Nephron (organoid): ENCODE data around the gene COL1A2.
A peak's percentile ranks its signal among the peaks of the same experiment; 100 is the strongest.

Experiments
- H3K27ac Mint-ChIP-seq, 3 experiments: 2 replicates each; pipeline ENCODE4 v1.8.0; 2020; ENCODE audit warnings: mixed read lengths in 3 of 3, mild to moderate bottlenecking in 2 of 3, moderate library complexity in 1 of 3
- H3K27me3 Mint-ChIP-seq: 2 replicates; pipeline ENCODE4 v1.8.0; 2021; ENCODE audit warnings: low read depth, mild to moderate bottlenecking, moderate library complexity, mixed read lengths
- H3K36me3 Mint-ChIP-seq: 2 replicates; pipeline ENCODE4 v1.8.0; 2020; ENCODE audit warnings: low read depth, mixed read lengths
- H3K4me1 Mint-ChIP-seq: 2 replicates; pipeline ENCODE4 v1.8.0; 2020; ENCODE audit warnings: mixed read lengths
- H3K4me3 Mint-ChIP-seq, 3 experiments: 2 replicates each; pipeline ENCODE4 v1.8.0; 2020; ENCODE audit warnings: mild to moderate bottlenecking in 3 of 3, mixed read lengths in 3 of 3, moderate library complexity in 2 of 3
- H3K9me3 Mint-ChIP-seq: 2 replicates; pipeline ENCODE4 v1.8.0; 2020; ENCODE audit warnings: mixed read lengths
- CTCF ChIP-seq, 3 experiments: fragments of 200-600 bp; sonication (generic); IDR thresholded peaks; one replicate each; pipeline ENCODE4 v1.5.0; 2021; ENCODE audit warnings: antibody characterized with exemption in 3 of 3; ENCODE audit not compliant: unreplicated experiment in 3 of 3

Gene COL1A2

GRCh38 chr7:94403546-94403945, 8.9 kb downstream of the COL1A2 start:
- Mint-ChIP-seq H3K4me3 (peak overlapping the region in 1 of 3 experiments; percentile 52), H3K27ac (peak overlapping the region in 2 of 3 experiments; percentile 56 to 88), H3K36me3 (peaks cover 88% of the 10 kb centered on the region), H3K27me3 (no peaks in the 10 kb centered on the region), H3K4me1 (peaks cover 79% of the 10 kb centered on the region), H3K9me3 (no peaks in the 10 kb centered on the region)
- TF ChIP-seq CTCF (IDR thresholded peaks at IDR 0.05; ENCODE audit: unreplicated experiment in 3 of 3), result no peak

GRCh38 chr7:94405506-94405905, 10.8 kb downstream of the COL1A2 start:
- Mint-ChIP-seq H3K9me3 (no peaks in the 10 kb centered on the region), H3K4me3 (no peak overlapping the region), H3K27ac (peak overlapping the region in 2 of 3 experiments; percentile 71 to 88), H3K36me3 (peaks cover 90% of the 10 kb centered on the region), H3K27me3 (no peaks in the 10 kb centered on the region), H3K4me1 (peaks cover 78% of the 10 kb centered on the region)
- TF ChIP-seq CTCF (IDR thresholded peaks at IDR 0.05; ENCODE audit: unreplicated experiment in 3 of 3), result no peak

- Mint-ChIP-seq H3K9me3 (no peaks in the 10 kb centered on the region), H3K27me3 (no peaks in the 10 kb centered on the region), H3K4me1 (peaks cover 79% of the 10 kb centered on the region), H3K27ac (peak overlapping the region; percentile 2 to 88 (median 76)), H3K36me3 (peaks cover 91% of the 10 kb centered on the region), H3K4me3 (no peak overlapping the region)
- TF ChIP-seq CTCF (IDR thresholded peaks at IDR 0.05; ENCODE audit: unreplicated experiment in 3 of 3), result no peak
These were observed 12.0 kb downstream of the COL1A2 start for GRCh38 chr7:94406696-94407095.

- peak overlapping the region; percentile 56 to 94 (median 88) for H3K27ac Mint-ChIP-seq
- H3K36me3 Mint-ChIP-seq, result peaks cover 95% of the 10 kb centered on the region
- peaks cover 82% of the 10 kb centered on the region for H3K4me1 Mint-ChIP-seq
- no peaks in the 10 kb centered on the region for H3K9me3 Mint-ChIP-seq
- H3K4me3 Mint-ChIP-seq, result no peak overlapping the region
- no peaks in the 10 kb centered on the region for H3K27me3 Mint-ChIP-seq
- TF ChIP-seq CTCF (IDR thresholded peaks at IDR 0.05; ENCODE audit: unreplicated experiment in 3 of 3), result no peak
These were observed 14.7 kb downstream of the COL1A2 start for GRCh38 chr7:94409200-94409948.

GRCh38 chr7:94410413-94411187, 15.9 kb downstream of the COL1A2 start:
- peaks cover 93% of the 10 kb centered on the region for H3K36me3 Mint-ChIP-seq
- peak overlapping the region; percentile 22 to 94 (median 88) for H3K27ac Mint-ChIP-seq
- H3K27me3 Mint-ChIP-seq, result no peaks in the 10 kb centered on the region
- peak overlapping the region in 2 of 3 experiments; percentile 16 to 51 for H3K4me3 Mint-ChIP-seq
- peaks cover 80% of the 10 kb centered on the region for H3K4me1 Mint-ChIP-seq
- H3K9me3 Mint-ChIP-seq, result no peaks in the 10 kb centered on the region
- no peak for TF ChIP-seq CTCF (IDR thresholded peaks at IDR 0.05; ENCODE audit: unreplicated experiment in 3 of 3)
